Right lobe of liver (tissue), 4 donors: ENCODE results near the gene INTS12.

Experiments
- CTCF ChIP-seq, 4 donors: fragments of 200-600 bp in 3 of 4; fragments of 450-650 bp in 1 of 4; IDR thresholded peaks; one replicate each; pipeline versions ENCODE4 v1.5.1 to v1.8.0; 2016 to 2022; ENCODE audit warnings: antibody characterized with exemption in 4 of 4, mild to moderate bottlenecking in 2 of 4
- POLR2A ChIP-seq: fragments of 450-650 bp; IDR thresholded peaks from one replicate; pipeline ENCODE4 v1.6.1; 2017; ENCODE audit warnings: antibody characterized with exemption, mild to moderate bottlenecking
- donor health status: DM: no; HTN: no; CAD: no.
- donor health status: DM: no; HTN: no; CAD: no.
- donor health status: DM: no; HTN: yes; CAD: no.

DNA sequence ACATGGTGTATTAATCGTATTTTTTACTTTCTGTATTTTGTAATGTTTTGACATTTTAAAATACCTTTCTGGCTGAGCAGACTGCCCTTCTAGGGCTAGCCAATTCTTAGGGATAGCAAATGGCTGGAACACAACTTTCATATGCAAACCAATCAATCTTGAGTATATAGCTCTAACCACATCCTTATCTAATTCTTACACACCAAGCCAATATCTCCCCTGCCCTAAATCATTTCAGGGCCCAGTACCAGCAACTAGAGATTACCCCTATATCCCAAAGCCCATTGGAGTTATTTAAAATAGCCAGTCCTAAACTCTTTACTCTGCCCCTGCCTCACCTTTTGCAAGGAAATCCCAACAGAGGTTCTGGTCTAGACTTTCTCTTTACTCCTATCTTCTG, 58.3 kb downstream of the INTS12 start:
- TF ChIP-seq CTCF (IDR thresholded peaks at IDR 0.05) (no peak), POLR2A (no peak)
